Loucy (cell line): ENCODE measurements around the gene ARHGAP45.

Experiments used
- CTCF ChIP-seq: fragments of 200-600 bp; sonication (generic); conservative IDR thresholded peaks from 2 replicates; pipeline ENCODE4 v1.5.1; 2014; ENCODE audit warnings: mild to moderate bottlenecking, antibody characterized with exemption, low read length
- EZH2phosphoT487 ChIP-seq: fragments of 200-600 bp; IDR thresholded peaks from 2 replicates; pipeline ENCODE4 v1.6.1; 2018; ENCODE audit warnings: antibody characterized with exemption, mild to moderate bottlenecking, moderate library complexity, borderline replicate concordance

- TF ChIP-seq CTCF, result no peak
- TF ChIP-seq EZH2phosphoT487, result no peak
These were observed 27.6 kb downstream of the ARHGAP45 start for GRCh38 chr19:1094655-1094977.
